Measurements from ENCODE around the gene CPNE1.
A peak's percentile ranks its signal among the peaks of the same experiment; 100 is the strongest.
"Not testable (repeated sequence)": the region's sequence is repeated elsewhere in the genome, so short reads cannot be mapped to it uniquely, and the experiment has no call there.

CPNE1 gene

DNA sequence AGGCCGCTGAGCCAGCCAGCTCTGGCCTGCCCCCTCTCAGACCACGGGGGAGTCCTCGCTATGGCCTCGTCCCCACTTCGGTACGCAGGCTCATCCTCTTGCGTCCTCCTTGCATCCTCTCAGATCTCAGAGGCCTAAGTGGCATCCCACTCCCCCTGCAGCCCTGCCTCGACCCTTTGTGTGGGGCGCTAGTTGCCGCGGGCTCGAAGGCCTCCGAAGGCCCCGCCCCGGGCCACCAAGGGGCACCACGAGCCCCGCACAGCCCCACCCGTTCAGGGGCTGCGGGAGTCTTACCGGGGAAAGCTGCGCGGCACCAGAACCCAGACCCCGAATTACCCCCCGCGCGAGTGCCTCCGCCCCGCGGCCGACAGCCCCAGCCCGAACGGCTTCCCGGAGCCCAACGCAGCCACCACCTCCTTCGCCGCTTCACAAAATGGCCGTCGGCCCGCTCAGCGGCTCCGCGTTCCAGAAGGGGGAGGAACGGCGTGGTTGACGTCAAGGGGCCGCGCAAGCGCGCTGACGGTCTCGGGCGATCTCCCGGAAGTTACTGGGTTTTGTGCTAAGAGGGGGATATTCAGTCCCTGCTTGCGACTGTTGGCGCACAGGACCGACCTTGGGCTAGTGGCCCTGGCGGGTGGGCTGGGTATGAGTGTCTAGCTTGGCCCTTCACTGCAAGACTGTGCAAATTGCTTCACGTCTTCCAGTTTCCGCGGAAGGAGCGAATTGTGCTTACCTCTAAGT lies at the start of gene CPNE1, which contains the start of gene RBM12:
CPNE1 (minus strand) TSS at position 435 of the 741 bp plus-strand sequence. CDS start 31,977 bp downstream, outside the sequence.
RBM12 (minus strand) TSS at position 435 of the 741 bp plus-strand sequence. CDS start 9,578 bp downstream, outside the sequence.
- peak; percentile 85 to 86 for DNase-seq (ENCODE audit: extremely low read depth in 1 of 2, low read depth in 1 of 2)

DNA sequence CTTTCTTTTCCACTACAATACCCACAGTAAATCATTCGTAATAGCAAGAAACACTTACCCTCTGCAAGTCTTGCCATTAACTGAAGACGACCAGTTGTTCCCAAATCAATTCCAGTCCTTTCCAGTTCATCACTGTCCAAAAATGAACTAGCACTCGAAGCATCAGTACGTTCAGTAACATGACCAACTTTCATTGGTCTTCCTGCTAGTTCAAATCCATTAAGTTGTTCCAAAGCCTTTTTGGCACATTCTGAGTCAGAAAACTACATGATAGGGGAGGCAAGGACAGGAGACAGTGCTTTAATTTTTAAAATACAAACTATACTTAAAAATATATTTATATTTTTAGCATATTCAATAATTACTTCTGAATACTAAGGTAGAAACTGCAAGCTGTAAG lies 49.4 kb upstream of the CPNE1 start:
- DNase-seq (ENCODE audit: extremely low read depth in 1 of 2, low read depth in 1 of 2) = no peak

DNA sequence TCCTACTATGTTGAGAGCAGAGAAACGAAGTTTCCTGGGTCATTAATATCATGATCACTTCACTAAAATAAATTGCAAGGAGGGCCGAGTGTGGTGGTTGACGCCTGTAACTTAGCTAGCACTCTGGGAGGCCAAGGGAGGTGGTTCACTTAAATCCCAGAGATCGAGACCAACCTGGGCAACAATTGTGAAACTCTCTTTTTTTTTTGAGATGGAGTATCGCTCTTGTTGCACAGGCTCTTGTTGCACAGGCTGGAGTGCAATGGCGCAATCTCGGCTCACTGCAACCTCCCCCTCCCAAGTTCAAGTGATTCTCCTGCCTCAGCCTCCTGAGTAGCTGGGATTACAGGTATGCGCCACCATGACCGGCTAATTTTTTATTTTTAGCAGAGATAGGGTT lies 48.4 kb upstream of the CPNE1 start:
- DNase-seq (ENCODE audit: extremely low read depth in 1 of 2, low read depth in 1 of 2) = not testable (repeated sequence)

DNA sequence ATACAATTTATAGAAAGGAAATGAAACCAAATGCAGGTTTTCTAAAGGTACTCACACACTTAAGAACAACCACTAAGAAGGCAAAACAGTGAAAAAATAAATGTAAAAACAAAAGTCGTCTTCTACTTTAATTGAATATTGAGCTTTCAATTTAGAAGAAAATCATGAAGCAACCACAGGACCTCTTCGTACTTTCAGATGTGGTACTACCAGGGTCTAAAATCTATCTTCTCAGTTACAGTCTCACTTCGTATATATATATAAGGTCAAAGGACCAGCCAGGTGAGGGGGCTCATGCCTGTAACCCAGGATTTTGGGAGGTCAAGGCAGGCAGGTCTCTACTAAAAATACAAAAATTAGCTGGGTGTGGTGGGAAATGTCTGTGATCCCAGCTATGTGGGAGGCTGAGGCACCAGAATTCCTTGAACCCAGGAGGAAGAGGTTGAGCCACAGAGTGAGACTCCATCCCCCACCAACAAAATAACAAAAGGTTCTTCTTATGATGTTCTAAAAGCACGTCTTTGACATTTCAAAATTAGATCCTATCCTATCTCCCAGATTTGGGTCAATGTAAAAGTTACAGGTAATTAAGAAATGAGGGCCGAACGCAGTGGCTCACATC lies 47.0 kb upstream of the CPNE1 start:
- DNase-seq (ENCODE audit: extremely low read depth in 1 of 2, low read depth in 1 of 2) = no peak

DNA sequence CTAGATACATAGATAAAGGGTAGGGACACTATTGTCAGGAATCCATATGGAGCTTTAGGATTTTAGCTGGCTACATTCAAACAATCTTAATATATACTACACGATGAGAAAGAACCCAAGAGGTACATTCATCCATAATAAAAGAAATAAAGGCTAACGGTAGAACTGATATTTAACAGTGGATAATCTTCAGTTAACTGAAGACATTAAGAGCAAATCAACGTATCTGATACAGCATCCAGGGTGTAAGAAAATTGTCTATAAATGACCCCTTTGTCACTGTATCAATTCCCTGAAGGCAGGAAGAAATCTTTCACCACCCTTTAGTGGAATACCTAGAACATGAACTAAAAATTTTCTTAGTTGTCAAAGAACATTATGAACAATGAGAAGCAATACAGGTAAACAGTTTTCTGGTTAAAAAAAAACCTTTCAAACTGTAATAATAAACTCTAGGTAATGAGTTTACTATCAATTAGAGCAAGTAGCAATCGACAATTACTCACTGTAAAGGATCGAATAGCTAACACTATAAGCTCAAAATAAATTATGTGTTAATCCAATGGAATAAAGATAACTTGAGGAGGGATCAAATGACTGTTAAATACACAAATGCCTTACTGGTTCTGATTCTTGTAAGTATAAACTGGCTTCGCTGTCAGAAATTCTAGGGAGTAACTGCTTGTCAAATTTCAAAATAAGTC lies 46.3 kb upstream of the CPNE1 start:
- DNase-seq (ENCODE audit: extremely low read depth in 1 of 2, low read depth in 1 of 2) = no peak

DNA sequence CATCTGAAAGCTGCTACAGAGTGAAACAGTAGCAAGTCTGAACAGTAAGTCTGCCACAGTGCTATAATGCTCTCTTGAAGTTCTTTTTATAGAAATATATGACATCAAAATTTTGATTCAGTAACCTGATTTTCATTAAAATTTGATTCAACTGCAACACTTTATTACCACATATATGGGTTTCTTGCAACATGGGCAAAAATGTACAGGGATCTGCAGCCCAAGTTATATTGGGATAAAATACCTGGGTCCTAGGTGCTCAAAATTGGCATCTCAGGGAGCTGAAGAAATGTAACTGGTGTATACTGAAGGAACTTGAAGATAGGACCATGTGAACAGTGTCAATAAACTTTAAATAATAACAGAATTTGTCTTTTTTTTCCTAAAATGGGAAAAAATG lies 45.3 kb upstream of the CPNE1 start:
- DNase-seq (ENCODE audit: extremely low read depth in 1 of 2, low read depth in 1 of 2) = no peak

DNA sequence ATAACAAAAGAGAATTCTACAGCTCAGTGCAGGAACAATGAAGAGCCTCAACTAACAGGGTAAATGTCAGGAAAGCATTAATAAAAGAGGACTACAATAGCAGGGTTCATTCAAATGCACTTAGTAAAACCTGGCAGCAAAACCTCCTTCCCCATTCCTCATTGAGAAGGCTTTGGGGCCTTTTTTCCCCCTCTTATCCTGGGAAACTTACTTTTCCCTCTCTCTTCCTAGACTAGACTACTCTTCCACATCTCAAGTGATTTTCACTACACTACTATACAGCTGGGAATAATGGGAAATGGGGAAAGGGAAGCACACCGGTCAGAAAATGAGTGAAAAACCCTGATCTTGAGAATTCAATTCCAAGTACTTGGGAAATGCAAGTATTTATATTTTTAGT lies 44.6 kb upstream of the CPNE1 start:
- DNase-seq (ENCODE audit: extremely low read depth in 1 of 2, low read depth in 1 of 2) = no peak

DNA sequence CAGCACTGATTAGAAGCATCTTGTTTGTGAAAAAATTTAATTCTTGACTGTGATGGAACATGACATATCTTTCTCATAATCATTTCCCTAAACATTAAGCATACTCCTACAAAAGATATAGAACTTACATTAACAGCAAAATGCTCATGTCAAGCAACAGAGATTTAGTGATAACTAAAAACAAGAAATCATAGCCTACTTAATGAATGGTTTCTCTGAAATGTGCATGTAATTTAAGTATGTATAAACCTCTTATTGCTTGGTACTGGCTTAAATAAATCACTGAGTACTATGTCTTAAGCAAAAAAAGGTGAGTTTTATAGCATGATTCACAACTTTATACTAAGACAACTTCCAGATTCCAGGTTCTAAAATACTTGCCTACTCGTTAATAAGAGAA lies 43.8 kb upstream of the CPNE1 start:
- no peak for DNase-seq (ENCODE audit: extremely low read depth in 1 of 2, low read depth in 1 of 2)

DNA sequence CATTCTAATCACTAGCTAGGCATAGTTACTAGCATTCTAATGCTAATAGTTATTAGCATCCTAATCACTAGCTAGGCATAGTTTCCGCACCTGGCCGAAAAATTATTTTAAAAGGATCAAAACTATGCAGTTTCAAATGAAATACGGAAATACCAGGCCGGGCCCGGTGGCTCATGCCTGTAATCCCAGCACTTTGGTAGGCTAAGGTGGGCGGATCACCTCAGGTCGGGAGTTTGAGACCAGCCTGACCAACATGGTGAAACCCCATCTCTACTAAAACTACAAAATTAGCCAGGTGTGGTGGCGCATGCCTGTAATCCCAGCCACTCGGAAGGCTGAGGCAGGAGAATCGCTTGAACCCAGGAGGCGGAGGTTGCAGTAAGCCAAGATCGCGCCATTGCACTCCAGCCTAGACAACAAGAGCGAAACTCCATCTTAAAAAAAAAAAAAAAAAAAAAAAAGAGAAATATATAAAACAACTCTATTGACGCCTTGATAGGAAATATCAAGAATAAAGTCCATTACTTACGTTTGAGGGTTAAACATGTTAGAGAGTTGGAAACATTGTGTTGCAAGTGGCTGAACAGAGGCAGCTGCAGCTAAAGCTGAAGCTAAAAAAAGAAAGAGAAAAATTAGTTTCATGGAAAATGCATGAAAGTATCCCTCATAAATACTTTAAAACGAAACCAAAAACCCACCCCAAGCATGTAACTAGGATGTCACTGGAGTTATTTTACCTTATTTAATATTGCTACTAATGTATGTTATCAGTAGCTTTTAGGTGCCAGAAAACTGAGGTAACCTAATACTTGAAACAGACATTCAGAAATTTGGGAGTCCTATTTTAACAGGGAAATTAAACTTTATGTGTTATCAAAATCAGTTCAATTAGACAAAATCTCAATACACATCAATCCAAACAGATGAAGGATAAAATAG lies 42.2 kb upstream of the CPNE1 start:
- DNase-seq (ENCODE audit: extremely low read depth in 1 of 2, low read depth in 1 of 2) = not testable (repeated sequence)

DNA sequence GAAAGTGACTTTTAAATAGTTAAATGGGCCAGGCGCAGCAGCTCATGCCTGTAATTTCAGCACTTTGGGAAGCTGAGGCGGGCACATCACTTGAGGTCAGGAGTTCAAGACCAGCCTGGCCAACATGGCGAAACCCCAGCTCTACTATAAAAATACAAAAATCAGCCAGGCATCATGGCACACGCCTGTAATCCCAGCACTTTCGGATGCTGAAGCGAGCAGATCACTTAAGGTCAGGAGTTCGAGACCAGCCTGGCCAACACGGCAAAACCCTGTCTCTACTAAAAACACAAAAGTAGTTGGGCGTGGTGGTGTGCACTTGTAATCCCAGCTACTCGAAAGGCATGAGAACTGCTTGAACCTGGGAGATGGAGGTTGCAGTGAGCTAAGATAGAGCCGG lies 41.2 kb upstream of the CPNE1 start:
- not testable (repeated sequence) for DNase-seq (ENCODE audit: extremely low read depth in 1 of 2, low read depth in 1 of 2)

DNA sequence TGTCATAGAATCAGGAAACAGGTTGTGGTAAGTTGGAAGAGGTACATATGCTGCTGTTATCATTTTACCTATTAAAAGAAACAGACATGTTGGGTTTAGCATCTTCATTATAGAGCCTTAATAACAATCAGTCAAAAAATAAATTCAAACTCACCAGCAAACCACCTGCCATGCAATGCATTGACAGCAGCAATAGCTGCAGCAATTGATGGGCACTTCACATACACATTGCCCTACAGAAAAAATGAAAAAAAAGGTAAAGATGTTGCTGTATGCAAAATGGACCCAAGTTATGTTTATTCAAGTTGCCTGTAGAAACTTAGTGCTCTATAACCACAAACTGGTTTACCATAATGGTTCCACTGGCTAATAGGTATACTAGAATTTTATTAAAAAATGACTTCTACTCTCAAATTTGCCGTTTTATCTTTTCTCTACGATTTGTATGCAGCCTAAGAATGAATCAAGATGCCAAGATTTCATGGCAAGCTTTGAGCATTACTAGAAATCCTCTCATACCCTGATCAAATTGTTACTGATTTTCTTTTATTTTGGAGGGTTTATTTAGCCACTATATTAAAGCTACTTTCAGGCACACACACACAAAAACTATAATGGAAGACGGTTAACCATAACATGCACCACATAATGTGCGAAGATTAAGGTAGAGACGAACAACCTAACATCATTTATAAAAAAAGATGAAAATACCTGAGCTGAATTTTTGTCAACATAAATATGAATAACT lies 40.0 kb upstream of the CPNE1 start:
- no peak for DNase-seq (ENCODE audit: extremely low read depth in 1 of 2, low read depth in 1 of 2)

DNA sequence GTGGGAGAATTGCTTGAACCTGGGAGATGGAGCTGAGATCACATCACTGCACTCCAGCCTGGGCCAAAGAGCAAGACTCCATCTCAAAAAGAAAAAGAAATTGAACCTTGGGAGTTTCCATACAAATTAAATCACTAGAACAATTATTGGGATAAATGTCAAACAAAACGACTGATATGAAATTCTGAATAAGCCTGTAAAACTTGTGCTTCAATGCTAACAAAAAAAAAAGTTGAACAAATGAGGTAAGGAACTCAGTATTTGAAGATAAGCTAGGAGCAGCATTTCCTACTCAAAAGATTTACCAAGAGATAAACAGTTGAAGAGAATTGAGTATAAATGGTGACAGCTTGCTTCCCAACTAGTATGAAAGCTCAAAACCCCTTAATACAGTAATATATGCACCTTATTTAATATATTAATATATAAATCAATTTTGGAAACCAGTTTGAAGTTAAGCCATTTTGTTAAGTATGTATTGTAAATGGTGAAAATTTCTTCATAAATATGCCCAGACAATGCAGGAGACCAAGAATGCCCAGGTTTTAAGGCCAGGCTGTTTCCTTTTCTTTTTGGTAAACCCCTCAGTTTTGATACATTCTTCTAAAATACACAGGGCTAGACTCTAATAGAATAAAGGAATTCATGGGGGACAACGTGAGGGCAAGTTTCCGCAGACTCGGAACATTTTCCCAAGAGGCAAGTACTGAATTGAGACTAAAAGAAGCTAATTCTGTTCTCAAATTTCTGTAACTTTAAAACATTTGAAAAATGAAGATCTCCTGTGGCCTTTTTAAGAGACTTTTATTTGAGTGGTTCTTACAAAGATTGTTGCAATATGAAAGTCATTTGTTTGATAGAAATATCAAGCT lies 38.4 kb upstream of the CPNE1 start:
- no peak for DNase-seq (ENCODE audit: extremely low read depth in 1 of 2, low read depth in 1 of 2)

DNA sequence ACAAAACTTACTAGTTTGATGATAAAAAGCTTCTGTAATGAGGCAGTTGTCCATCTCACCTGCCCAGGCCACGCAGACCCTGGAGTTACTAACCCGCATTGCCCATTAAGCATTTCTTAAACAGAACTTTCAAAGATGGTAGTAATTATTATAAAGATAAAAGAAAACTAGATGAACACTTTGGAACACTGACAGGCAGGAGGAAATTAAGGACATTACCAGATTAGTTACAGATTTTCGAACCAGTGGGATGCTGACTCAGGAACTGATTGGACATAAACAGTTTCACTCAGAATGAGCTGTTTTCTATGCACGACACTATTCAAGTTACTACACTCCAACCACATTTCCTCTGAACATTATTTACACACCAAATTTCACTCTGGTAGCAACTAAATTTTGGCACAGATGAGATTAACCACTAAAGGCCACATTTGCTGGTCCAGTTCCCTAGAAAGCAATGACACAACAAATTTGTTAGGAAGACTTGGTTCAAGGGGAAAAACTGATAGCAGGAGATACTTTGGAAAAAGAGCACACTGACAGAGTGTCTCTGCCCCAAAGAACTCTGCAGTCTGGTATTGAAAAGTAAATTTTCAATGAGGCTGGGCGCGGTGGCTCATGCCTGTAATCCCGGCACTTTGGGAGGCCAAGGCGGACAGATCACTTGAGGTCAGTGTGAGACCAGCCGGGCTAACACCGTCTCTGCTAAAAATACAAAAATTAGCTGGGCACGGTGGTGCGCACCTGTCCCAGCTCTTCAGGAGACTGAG lies 37.5 kb upstream of the CPNE1 start:
- DNase-seq (ENCODE audit: extremely low read depth in 1 of 2, low read depth in 1 of 2) = no peak

DNA sequence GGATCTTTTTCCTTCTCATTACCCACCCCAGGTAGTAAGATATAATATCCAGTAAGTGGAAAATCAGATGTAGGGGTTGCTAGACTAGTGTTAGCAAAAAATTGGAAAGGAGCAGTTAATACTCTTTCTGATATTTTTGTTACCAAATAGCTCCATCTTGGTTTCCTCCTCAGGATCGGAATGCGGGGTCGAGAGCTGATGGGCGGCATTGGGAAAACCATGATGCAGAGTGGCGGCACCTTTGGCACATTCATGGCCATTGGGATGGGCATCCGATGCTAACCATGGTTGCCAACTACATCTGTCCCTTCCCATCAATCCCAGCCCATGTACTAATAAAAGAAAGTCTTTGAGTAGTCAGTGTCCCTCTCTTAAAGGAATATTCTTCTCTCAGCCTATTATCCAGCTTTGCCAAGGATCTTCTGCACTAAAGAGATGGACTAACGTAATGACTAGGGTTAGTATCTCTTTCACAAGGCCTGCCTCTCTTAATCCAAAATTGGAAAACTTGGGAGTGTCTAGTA lies 36.0 kb upstream of the CPNE1 start:
- DNase-seq (ENCODE audit: extremely low read depth in 1 of 2, low read depth in 1 of 2) = no peak

DNA sequence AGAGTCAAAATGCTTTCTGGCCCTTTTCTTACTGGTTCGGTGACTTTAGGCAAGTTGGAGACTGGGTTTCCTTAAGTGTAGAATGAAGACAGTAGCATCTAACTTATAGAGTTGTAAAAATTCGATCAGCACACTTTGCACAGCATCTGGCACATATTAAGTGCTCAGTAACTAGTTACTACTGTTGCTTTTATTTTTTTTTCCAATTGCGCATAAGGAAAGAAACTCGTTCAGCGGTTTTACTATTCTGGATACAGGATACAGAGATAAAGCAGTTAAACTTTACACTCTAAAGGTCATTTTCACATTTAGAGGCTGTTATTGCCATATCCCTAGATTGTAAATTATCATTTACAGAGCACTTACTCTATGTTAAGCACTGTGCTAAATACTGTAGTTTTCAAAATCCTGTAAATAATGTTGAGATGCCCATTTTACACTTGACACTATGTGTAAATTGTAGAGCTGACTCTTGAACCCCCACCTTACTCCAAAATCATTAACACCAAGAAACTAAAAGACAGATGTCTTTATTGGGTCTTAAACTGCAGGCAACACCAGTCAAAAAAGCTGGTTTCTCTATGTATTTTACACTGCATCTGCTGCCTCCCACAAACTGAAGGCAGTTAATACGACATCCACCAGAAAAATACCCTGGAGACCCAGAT lies 35.4 kb upstream of the CPNE1 start:
- no peak for DNase-seq (ENCODE audit: extremely low read depth in 1 of 2, low read depth in 1 of 2)

DNA sequence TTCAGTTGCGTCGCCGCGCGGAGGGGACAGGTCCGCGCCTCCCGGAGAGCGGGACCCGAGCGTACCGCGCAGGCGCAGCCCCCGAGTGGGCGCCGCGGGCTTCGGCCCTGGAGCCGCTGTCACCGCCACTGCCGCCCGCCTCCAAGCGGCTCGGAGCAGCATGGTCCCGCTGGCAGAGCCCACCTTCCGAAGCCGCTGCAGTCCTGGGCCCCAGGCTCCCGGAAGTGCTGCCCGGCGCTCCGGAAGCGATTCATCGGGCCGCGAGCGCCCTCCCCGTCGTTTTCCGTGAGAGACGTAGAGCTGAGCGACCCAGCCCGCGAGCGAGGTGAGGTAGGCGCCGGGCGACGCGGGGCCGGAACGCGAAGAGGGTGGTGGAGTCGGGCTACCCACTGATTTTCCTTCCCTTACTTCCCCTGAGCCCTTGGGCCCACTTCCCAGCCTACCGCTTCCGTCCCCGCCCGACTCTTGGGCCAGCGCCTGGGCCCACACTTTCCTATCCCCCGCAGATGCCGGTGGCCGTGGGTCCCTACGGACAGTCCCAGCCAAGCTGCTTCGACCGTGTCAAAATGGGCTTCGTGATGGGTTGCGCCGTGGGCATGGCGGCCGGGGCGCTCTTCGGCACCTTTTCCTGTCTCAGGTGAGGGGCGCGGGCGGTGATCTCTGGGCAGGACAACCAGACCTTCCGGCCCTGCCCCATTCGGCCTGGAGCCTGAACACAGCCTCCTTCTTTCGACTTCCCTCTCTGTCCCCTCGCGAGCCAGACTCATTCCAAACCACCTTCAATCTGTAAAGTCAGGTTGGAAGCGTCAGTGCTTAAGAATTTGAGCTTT lies 34.6 kb upstream of the CPNE1 start, which contains the start of the genes NFS1 and ROMO1:
NFS1 (minus strand) TSS at position 226 of the 830 bp plus-strand sequence; CDS start at position 162, 64 bp downstream.
ROMO1 (plus strand) TSS at position 279 of the 830 bp plus-strand sequence; CDS start at position 507, 228 bp downstream.
- DNase-seq (ENCODE audit: extremely low read depth in 1 of 2, low read depth in 1 of 2) = peak; percentile 74 to 79

Measured in stimulated activated CD8-positive, alpha-beta memory T cell treated with anti-CD3 and anti-CD28 coated beads, Interleukin-7, amount 100 ng/mL, for 48 hours (primary cell).